Esophagus squamous epithelium (tissue), 5 donors: ENCODE measurements around the gene TMEM234. TPM values are rescaled to one million over a fixed set of nuclear protein-coding genes. Genes with fewer than 3 reads are reported as not detected.

Experiments used
- DNase-seq: peaks from one replicate; lab custom pipeline; 2025; lab: John Stamatoyannopoulos, UW
- H3K27ac ChIP-seq, 4 donors: fragments of 200-600 bp; sonication (generic); one replicate each; pipeline ENCODE4 v1.5.1; 2016 to 2019; ENCODE audit warnings: mild to moderate bottlenecking in 1 of 4
- H3K27me3 ChIP-seq, 4 donors: fragments of 200-600 bp; sonication (generic); 1 replicate in 3 of 4; 2 replicates in 1 of 4; pipeline versions ENCODE4 v1.5.1 to v1.6.0; 2017 to 2021; ENCODE audit warnings: antibody characterized with exemption in 1 of 4
- H3K36me3 ChIP-seq, 3 donors: fragments of 200-600 bp; sonication (generic); one replicate each; pipeline ENCODE4 v1.5.1; 2016 to 2019
- H3K4me1 ChIP-seq, 3 donors: fragments of 200-600 bp; sonication (generic); one replicate each; pipeline ENCODE4 v1.5.1; 2017 to 2019
- H3K4me3 ChIP-seq, 4 donors: fragments of 200-600 bp; sonication (generic); 1 replicate in 3 of 4; 2 replicates in 1 of 4; pipeline ENCODE4 v1.5.1; 2016 to 2019; ENCODE audit warnings: mild to moderate bottlenecking in 2 of 4, moderate library complexity in 1 of 4
- H3K9me3 ChIP-seq, 3 donors: fragments of 200-600 bp; sonication (generic); one replicate each; pipeline ENCODE4 v1.5.1; 2016 to 2019
- CTCF ChIP-seq, 6 experiments: fragments of 450-650 bp in 4 of 6; fragments of 200-600 bp in 2 of 6; sonication (generic) in 2 of 6; IDR thresholded peaks; one replicate each; pipeline ENCODE4 v1.5.1; 2016 to 2019; ENCODE audit warnings: antibody characterized with exemption in 6 of 6, mild to moderate bottlenecking in 4 of 6, moderate library complexity in 4 of 6
- POLR2A ChIP-seq, 4 donors: fragments of 450-650 bp; IDR thresholded peaks; one replicate each; pipeline ENCODE4 v1.6.1; 2017; ENCODE audit warnings: antibody characterized with exemption in 4 of 4, mild to moderate bottlenecking in 4 of 4, moderate library complexity in 3 of 4
- WGBS, 2 donors: methylation state at CpG; one replicate each; pipeline ENCODE4 v1.1.5; 2018; 5-methylcytosine and 5-hydroxymethylcytosine counted together
- intact Hi-C: fragments of 100-400 bp; cut with DNase I; formaldehyde crosslinking; loops from one replicate; pipeline ENCODE4 v1.15.0; 2022
- total RNA-seq, 4 donors: library from RNA; depleted of rRNA; stranded (reverse); fragments of >200 nt; gene quantifications; one replicate each; pipeline ENCODE4 v1.1.0, GENCODE V29; 2016
- donor health status: DM: yes; HTN: yes; CAD: no.

Gene TMEM234
- total RNA-seq, 4 donors from 2014 or later: 6.4 to 11.1 (median 9.4) TPM

GRCh38 chr1:32195972-32196823 is 26.0 kb downstream of the TMEM234 start:
- H3K4me3 ChIP-seq: no peak overlapping the region
- H3K9me3 ChIP-seq: no peaks in the 10 kb centered on the region
- TF ChIP-seq POLR2A (IDR thresholded peaks at IDR 0.05) (no peak), CTCF (IDR thresholded peaks at IDR 0.05) (no peak)
- H3K27me3 ChIP-seq: no peaks in the 10 kb centered on the region
- intact Hi-C loops: no loop called here
- no peak for DNase-seq
- no peak overlapping the region for H3K27ac ChIP-seq
- H3K4me1 ChIP-seq: peaks cover 7 to 29% (median 17%) of the 10 kb centered on the region in 3 donors
- H3K36me3 ChIP-seq: peaks cover 49 to 73% (median 51%) of the 10 kb centered on the region in 3 donors

- Histone ChIP-seq H3K27ac (no peak overlapping the region), H3K9me3 (no peaks in the 10 kb centered on the region), H3K4me1 (peaks cover 7 to 22% (median 13%) of the 10 kb centered on the region in 3 donors)
Observed at GRCh38 chr1:32195531-32195930, 26.6 kb downstream of the TMEM234 start.

GRCh38 chr1:32194984-32195383 is 27.2 kb downstream of the TMEM234 start:
- Histone ChIP-seq H3K9me3 (no peaks in the 10 kb centered on the region), H3K27ac (no peak overlapping the region), H3K4me1 (peaks cover 6 to 17% (median 10%) of the 10 kb centered on the region in 3 donors), H3K4me3 (no peak overlapping the region), H3K36me3 (peaks cover 55 to 85% (median 63%) of the 10 kb centered on the region in 3 donors), H3K27me3 (no peaks in the 10 kb centered on the region)
- TF ChIP-seq POLR2A (IDR thresholded peaks at IDR 0.05) (no peak), CTCF (IDR thresholded peaks at IDR 0.05) (no peak)
- intact Hi-C loops: no loop called here
- DNase-seq: no peak
- WGBS, 2 donors: 80 to 83% methylated on average over 1 to 2 of the region's 6 CpGs

More at GRCh38 chr1:32195531-32195930, 26.6 kb downstream of the TMEM234 start:
- intact Hi-C loops: no loop called here
- Histone ChIP-seq H3K27me3 (no peaks in the 10 kb centered on the region), H3K36me3 (peaks cover 52 to 80% (median 58%) of the 10 kb centered on the region in 3 donors), H3K4me3 (no peak overlapping the region)
- DNase-seq: no peak
- TF ChIP-seq POLR2A (IDR thresholded peaks at IDR 0.05): no peak
- TF ChIP-seq CTCF (IDR thresholded peaks at IDR 0.05): no peak
- 79% methylated on average over 2 of the region's 3 CpGs; no CpG with 5 or more reads in 1 of the 2 donors for WGBS, 2 donors

- Histone ChIP-seq H3K9me3 (no peaks in the 10 kb centered on the region), H3K36me3 (peaks cover 77 to 100% (median 86%) of the 10 kb centered on the region in 3 donors), H3K27me3 (no peaks in the 10 kb centered on the region), H3K27ac (no peak overlapping the region), H3K4me3 (no peak overlapping the region), H3K4me1 (peaks cover 0 to 5% (median 2%) of the 10 kb centered on the region in 3 donors)
- TF ChIP-seq CTCF (IDR thresholded peaks at IDR 0.05) (no peak), POLR2A (IDR thresholded peaks at IDR 0.05) (no peak)
- no peak for DNase-seq
- intact Hi-C loops: no loop called here
- 93% methylated on average over 6 to 7 of the region's 8 CpGs for WGBS, 2 donors
Observed at GRCh38 chr1:32192220-32192948, 29.8 kb downstream of the TMEM234 start.

GRCh38 chr1:32187850-32188249 is 34.3 kb downstream of the TMEM234 start:
- WGBS, 2 donors: 98 to 99% methylated on average over 7 to 8 of the region's 9 CpGs
- Histone ChIP-seq H3K36me3 (peaks cover 55 to 100% (median 62%) of the 10 kb centered on the region in 3 donors), H3K4me1 (peaks cover 0 to 28% (median 17%) of the 10 kb centered on the region in 3 donors), H3K27ac (no peak overlapping the region), H3K4me3 (no peak overlapping the region), H3K27me3 (no peaks in the 10 kb centered on the region), H3K9me3 (no peaks in the 10 kb centered on the region)
- intact Hi-C loops: no loop called here
- no peak for DNase-seq
- TF ChIP-seq CTCF (IDR thresholded peaks at IDR 0.05): no peak
- no peak for TF ChIP-seq POLR2A (IDR thresholded peaks at IDR 0.05)
